Calu3 (cell line): Measurements from ENCODE around the gene ZNF358. TPM values are rescaled to one million over a fixed set of nuclear protein-coding genes. Genes with fewer than 3 reads are reported as not detected.

ENCODE experiments used
- BruUV-seq: library from RNA; stranded (reverse); fragments of 400-500 nt; replicated peaks from 2 replicates; lab custom pipeline; 2021; lab: Mats Ljungman, UMichigan
- CTCF ChIA-PET: fragments of 300-600 bp; sonication (Branson Sonifier 250); formaldehyde crosslinking; loops from one replicate; lab custom pipeline; 2022; ENCODE audit warnings: antibody characterized with exemption; lab: Charles Lee
- DNase-seq: peaks from one replicate; pipeline ENCODE4 v3.0.0; 2022
- H3K27ac Mint-ChIP-seq: one replicate; pipeline ENCODE4 v1.8.0; 2022; ENCODE audit warnings: mixed read lengths; ENCODE audit not compliant: unreplicated experiment
- H3K27me3 Mint-ChIP-seq: one replicate; pipeline ENCODE4 v1.8.0; 2022; ENCODE audit warnings: mixed read lengths; ENCODE audit not compliant: unreplicated experiment
- H3K36me3 Mint-ChIP-seq: one replicate; pipeline ENCODE4 v1.8.0; 2022; ENCODE audit warnings: mild to moderate bottlenecking, moderate library complexity, mixed read lengths; ENCODE audit not compliant: insufficient read depth, unreplicated experiment
- H3K4me1 Mint-ChIP-seq: one replicate; pipeline ENCODE4 v1.8.0; 2022; ENCODE audit warnings: mild to moderate bottlenecking, low read depth, mixed read lengths; ENCODE audit not compliant: unreplicated experiment
- H3K4me3 Mint-ChIP-seq: one replicate; pipeline ENCODE4 v1.8.0; 2022; ENCODE audit warnings: mild to moderate bottlenecking, low read depth, moderate library complexity, mixed read lengths; ENCODE audit not compliant: unreplicated experiment
- H3K9me3 Mint-ChIP-seq: one replicate; pipeline ENCODE4 v1.8.0; 2022; ENCODE audit warnings: low read depth, mixed read lengths; ENCODE audit not compliant: unreplicated experiment
- intact Hi-C: fragments of 100-400 bp; cut with micrococcal nuclease; formaldehyde crosslinking; loops from one replicate; pipeline ENCODE4 v1.10.0; 2022; ENCODE audit not compliant: unreplicated experiment
- total RNA-seq: library from RNA; stranded (reverse); gene quantifications from 2 replicates; pipeline ENCODE4 v1.2.3, GENCODE V29; 2022
- TF ChIP-seq, protein P1 (sequence below): fragments of 200-600 bp; IDR thresholded peaks from one replicate; pipeline ENCODE4 v1.8.0; 2022; ENCODE audit warnings: antibody characterized with exemption; ENCODE audit not compliant: unreplicated experiment

Gene ZNF358
- total RNA-seq, 1 experiment from 2014 or later: 23.8 TPM

GRCh38 chr19:7562646-7563393 lies 46.9 kb downstream of the ZNF358 start:
- no TSS peak for BruUV-seq
- no peak for DNase-seq
- no peak overlapping the region for H3K27ac Mint-ChIP-seq
- TF ChIP-seq, protein P1, sequence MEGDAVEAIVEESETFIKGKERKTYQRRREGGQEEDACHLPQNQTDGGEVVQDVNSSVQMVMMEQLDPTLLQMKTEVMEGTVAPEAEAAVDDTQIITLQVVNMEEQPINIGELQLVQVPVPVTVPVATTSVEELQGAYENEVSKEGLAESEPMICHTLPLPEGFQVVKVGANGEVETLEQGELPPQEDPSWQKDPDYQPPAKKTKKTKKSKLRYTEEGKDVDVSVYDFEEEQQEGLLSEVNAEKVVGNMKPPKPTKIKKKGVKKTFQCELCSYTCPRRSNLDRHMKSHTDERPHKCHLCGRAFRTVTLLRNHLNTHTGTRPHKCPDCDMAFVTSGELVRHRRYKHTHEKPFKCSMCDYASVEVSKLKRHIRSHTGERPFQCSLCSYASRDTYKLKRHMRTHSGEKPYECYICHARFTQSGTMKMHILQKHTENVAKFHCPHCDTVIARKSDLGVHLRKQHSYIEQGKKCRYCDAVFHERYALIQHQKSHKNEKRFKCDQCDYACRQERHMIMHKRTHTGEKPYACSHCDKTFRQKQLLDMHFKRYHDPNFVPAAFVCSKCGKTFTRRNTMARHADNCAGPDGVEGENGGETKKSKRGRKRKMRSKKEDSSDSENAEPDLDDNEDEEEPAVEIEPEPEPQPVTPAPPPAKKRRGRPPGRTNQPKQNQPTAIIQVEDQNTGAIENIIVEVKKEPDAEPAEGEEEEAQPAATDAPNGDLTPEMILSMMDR: no peak
- intact Hi-C loops: no loop called here
- H3K4me3 Mint-ChIP-seq: no peak overlapping the region
- no peaks in the 10 kb centered on the region for H3K4me1 Mint-ChIP-seq
- no peaks in the 10 kb centered on the region for H3K27me3 Mint-ChIP-seq
- H3K36me3 Mint-ChIP-seq: peaks cover 5% of the 10 kb centered on the region
- no peaks in the 10 kb centered on the region for H3K9me3 Mint-ChIP-seq
- CTCF ChIA-PET: interaction anchor here (0.7 kb wide), 1 partner anchor 55 kb away, joined by 4 read pairs; no protein-coding TSS in a partner anchor

DNA sequence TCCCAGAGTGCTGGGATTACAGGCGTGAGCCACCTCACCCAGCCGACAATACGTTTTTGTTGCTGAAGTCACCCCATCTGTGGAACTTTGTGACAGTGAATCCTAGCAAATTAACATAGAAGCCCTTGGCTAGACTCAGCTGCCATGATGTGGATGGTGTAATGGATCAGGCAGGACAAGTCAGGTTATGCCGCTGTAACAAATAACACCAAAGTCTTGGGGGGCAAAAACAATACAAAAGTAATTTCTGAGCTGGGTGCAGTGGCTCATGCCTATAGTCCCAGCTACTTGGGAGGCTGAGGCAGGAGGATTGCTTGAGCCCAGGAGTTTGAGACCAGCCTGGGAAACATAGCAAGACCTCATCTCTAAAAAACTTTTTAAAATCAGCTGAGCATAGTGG lies 49.0 kb downstream of the ZNF358 start:
- TF ChIP-seq, protein P1: no peak
- no peak overlapping the region for H3K27ac Mint-ChIP-seq
- intact Hi-C loops: no loop called here
- H3K27me3 Mint-ChIP-seq: no peaks in the 10 kb centered on the region
- no peak overlapping the region for H3K4me3 Mint-ChIP-seq
- DNase-seq: no peak
- H3K9me3 Mint-ChIP-seq: no peaks in the 10 kb centered on the region
- CTCF ChIA-PET: interaction anchor here (0.6 kb wide), 1 partner anchor 65 kb away, joined by 7 read pairs; the partner anchor contains the start of genes PET100 and XAB2
- no peaks in the 10 kb centered on the region for H3K4me1 Mint-ChIP-seq
- H3K36me3 Mint-ChIP-seq: peaks cover 5% of the 10 kb centered on the region
- no TSS peak for BruUV-seq

GRCh38 chr19:7565332-7565731 lies 49.4 kb downstream of the ZNF358 start:
- H3K36me3 Mint-ChIP-seq: peaks cover 5% of the 10 kb centered on the region
- intact Hi-C loops: no loop called here
- CTCF ChIA-PET: interaction anchor here (0.6 kb wide), 1 partner anchor 64 kb away, joined by 7 read pairs; the partner anchor contains the start of genes PET100 and XAB2

More at GRCh38 chr19:7565332-7565731, 49.4 kb downstream of the ZNF358 start:
- Mint-ChIP-seq H3K4me3 (no peak overlapping the region), H3K27me3 (no peaks in the 10 kb centered on the region), H3K27ac (no peak overlapping the region), H3K9me3 (no peaks in the 10 kb centered on the region), H3K4me1 (no peaks in the 10 kb centered on the region)
- BruUV-seq: no TSS peak
- no peak for DNase-seq
- TF ChIP-seq, protein P1: no peak

Other genes starting within 250 kb of the ZNF358 start
- gene INSR, start 221.7 kb upstream of the ZNF358 start, total RNA-seq: 7.4 and 8.4 TPM in 2 replicates
- gene ARHGEF18, start 167.2 kb upstream of the ZNF358 start, total RNA-seq: 31.9 and 34.9 TPM in 2 replicates
- gene PEX11G, start 27.1 kb upstream of the ZNF358 start, total RNA-seq: 1.3 and 3.4 TPM in 2 replicates
- gene MCOLN1, start 6.5 kb downstream of the ZNF358 start, total RNA-seq: 13.1 TPM in 2 replicates
- 51.3 and 60.1 TPM in 2 replicates for gene PNPLA6, start 19.6 kb downstream of the ZNF358 start, total RNA-seq
- 26.0 and 30.3 TPM in 2 replicates for gene CAMSAP3, start 79.8 kb downstream of the ZNF358 start, total RNA-seq
- 33.0 and 36.5 TPM in 2 replicates for gene XAB2, start 113.4 kb downstream of the ZNF358 start, total RNA-seq
- 77.6 and 81.3 TPM in 2 replicates for gene PET100, start 113.7 kb downstream of the ZNF358 start, total RNA-seq
- gene PCP2, start 117.6 kb downstream of the ZNF358 start, total RNA-seq: not detected in 2 replicates
- 132 and 150 TPM in 2 replicates for gene STXBP2, start 121.0 kb downstream of the ZNF358 start, total RNA-seq
- not detected in 2 replicates for gene RETN, start 152.9 kb downstream of the ZNF358 start, total RNA-seq
- not detected in 2 replicates for gene MCEMP1, start 161.0 kb downstream of the ZNF358 start, total RNA-seq
- gene TRAPPC5, start 164.7 kb downstream of the ZNF358 start, total RNA-seq: 82.4 and 87.3 TPM in 2 replicates
- gene FCER2, start 186.0 kb downstream of the ZNF358 start, total RNA-seq: not detected in 2 replicates
- gene CLEC4G, start 216.0 kb downstream of the ZNF358 start, total RNA-seq: not detected in 2 replicates
- gene CD209, start 231.4 kb downstream of the ZNF358 start, total RNA-seq: not detected in 2 replicates
- not detected in 2 replicates for gene CLEC4M, start 247.1 kb downstream of the ZNF358 start, total RNA-seq